Measurements from ENCODE around the gene MLXIPL.
"Not testable (repeated sequence)": the region's sequence is repeated elsewhere in the genome, so short reads cannot be mapped to it uniquely, and the experiment has no call there.

Gene MLXIPL

GRCh38 chr7:73555411-73555982 is 68.8 kb downstream of the MLXIPL start:
- no peak for DNase-seq (ENCODE audit: low spot score)

GRCh38 chr7:73550093-73550492 is 74.2 kb downstream of the MLXIPL start:
- not testable (repeated sequence) for DNase-seq (ENCODE audit: low spot score)

GRCh38 chr7:73549176-73549575 is 75.1 kb downstream of the MLXIPL start:
- no peak for DNase-seq (ENCODE audit: low spot score)

- DNase-seq (ENCODE audit: low spot score): no peak
Measured at GRCh38 chr7:73547841-73548240, 76.5 kb downstream of the MLXIPL start.

- DNase-seq (ENCODE audit: low spot score): no peak
Measured at GRCh38 chr7:73544678-73545077, 79.6 kb downstream of the MLXIPL start.
